Mesothelial cell of epicardium (in vitro differentiated cells): ENCODE measurements around the gene PAX2. TPM values are rescaled to one million over a fixed set of nuclear protein-coding genes. Genes with fewer than 3 reads are reported as not detected.

Experiments
- DNase-seq, 2 experiments: peaks; one replicate each; pipeline ENCODE4 v3.0.0; 2021; ENCODE audit warnings: low spot score in 2 of 2; ENCODE audit not compliant: unreplicated experiment in 2 of 2
- H3K27ac Mint-ChIP-seq: 2 replicates; pipeline ENCODE4 v1.8.0; 2021; ENCODE audit warnings: mixed read lengths
- H3K27me3 Mint-ChIP-seq: 2 replicates; pipeline ENCODE4 v1.8.0; 2021; ENCODE audit warnings: low read depth, mixed read lengths
- H3K36me3 Mint-ChIP-seq: 2 replicates; pipeline ENCODE4 v1.8.0; 2021; ENCODE audit warnings: mixed read lengths
- H3K4me1 Mint-ChIP-seq: 2 replicates; pipeline ENCODE4 v1.8.0; 2021; ENCODE audit warnings: mixed read lengths
- H3K4me3 Mint-ChIP-seq: 2 replicates; pipeline ENCODE4 v1.8.0; 2021; ENCODE audit warnings: mild to moderate bottlenecking, moderate library complexity, mixed read lengths
- H3K9me3 Mint-ChIP-seq: 2 replicates; pipeline ENCODE4 v1.8.0; 2021; ENCODE audit warnings: mixed read lengths
- total RNA-seq: library from RNA; stranded (reverse); gene quantifications from 3 replicates; pipeline ENCODE4 v1.2.1, GENCODE V29; 2021
- TF ChIP-seq, protein P1 (sequence below): fragments of 200-600 bp; sonication (generic); IDR thresholded peaks from one replicate; pipeline ENCODE4 v1.5.0; 2021; ENCODE audit warnings: antibody characterized with exemption; ENCODE audit not compliant: unreplicated experiment

The PAX2 gene
- total RNA-seq, 1 donor from 2014 or later = not detected

DNA sequence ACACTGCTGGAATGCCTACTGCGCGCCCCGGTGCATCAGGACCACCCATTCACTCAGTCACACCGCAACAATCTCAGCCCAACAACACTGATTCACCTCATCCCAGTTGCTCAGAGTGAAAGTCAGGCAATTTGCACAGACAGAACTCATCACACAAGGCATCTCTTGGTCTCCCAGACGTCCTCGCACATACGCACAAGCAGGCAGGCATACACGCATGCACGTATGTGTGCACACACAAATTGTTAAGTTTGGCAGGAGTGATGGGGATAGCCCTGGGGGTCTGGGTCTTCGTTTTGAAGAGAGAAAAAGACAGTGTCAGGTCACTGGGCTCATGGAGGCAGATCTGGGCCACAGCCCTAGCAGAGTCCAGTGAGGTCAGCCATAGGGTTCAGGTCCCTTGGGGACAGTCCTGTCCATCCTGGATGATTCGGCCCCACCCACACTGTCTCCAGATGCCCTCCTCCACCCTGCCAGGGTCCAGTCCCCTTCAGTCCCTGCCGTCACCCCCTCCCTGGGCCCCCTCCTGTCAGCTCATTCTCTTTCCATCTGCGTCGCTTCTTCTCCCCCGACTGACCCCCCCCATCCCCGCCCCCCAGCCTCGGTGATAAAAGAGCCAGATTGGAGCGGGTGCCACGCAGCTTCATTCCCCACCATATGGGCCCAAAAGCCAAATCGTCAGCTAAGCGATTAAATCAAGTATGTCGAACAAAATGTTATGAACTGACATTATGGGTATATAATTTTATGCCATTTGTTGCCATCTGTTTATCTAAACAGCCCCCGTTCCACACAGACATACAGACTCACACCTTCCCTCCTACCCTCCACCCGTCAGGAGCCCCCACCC, 118.9 kb downstream of the PAX2 start:
- Mint-ChIP-seq H3K27ac (no peak overlapping the region), H3K36me3 (no peaks in the 10 kb centered on the region), H3K9me3 (no peaks in the 10 kb centered on the region), H3K4me3 (no peak overlapping the region), H3K4me1 (peaks cover 4% of the 10 kb centered on the region), H3K27me3 (peaks cover 96% of the 10 kb centered on the region)
- no peak for DNase-seq
- TF ChIP-seq, protein P1, sequence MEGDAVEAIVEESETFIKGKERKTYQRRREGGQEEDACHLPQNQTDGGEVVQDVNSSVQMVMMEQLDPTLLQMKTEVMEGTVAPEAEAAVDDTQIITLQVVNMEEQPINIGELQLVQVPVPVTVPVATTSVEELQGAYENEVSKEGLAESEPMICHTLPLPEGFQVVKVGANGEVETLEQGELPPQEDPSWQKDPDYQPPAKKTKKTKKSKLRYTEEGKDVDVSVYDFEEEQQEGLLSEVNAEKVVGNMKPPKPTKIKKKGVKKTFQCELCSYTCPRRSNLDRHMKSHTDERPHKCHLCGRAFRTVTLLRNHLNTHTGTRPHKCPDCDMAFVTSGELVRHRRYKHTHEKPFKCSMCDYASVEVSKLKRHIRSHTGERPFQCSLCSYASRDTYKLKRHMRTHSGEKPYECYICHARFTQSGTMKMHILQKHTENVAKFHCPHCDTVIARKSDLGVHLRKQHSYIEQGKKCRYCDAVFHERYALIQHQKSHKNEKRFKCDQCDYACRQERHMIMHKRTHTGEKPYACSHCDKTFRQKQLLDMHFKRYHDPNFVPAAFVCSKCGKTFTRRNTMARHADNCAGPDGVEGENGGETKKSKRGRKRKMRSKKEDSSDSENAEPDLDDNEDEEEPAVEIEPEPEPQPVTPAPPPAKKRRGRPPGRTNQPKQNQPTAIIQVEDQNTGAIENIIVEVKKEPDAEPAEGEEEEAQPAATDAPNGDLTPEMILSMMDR = no peak

DNA sequence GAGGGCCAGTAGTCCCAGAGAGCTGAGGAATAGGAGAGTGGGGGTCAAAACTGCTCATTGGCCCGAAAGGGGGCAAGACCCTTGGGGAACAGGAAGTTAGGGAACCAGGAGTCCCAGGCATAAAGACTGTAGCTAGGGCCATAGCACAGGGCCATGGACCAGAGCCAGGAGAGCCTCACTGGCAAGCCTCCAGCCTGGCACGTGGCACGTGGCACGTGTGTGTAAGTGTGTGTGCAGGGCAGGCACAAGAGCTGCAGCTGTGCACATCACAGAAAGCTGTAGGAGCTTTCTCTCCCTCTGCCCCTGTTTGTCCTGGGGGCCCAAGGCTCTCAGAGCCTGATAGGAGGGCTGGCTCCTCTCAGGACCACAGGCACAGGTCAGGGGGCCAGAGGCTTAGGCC, 119.6 kb downstream of the PAX2 start:
- H3K9me3 Mint-ChIP-seq = no peaks in the 10 kb centered on the region
- TF ChIP-seq, protein P1 = no peak
- H3K27me3 Mint-ChIP-seq = peaks cover 95% of the 10 kb centered on the region

DNA sequence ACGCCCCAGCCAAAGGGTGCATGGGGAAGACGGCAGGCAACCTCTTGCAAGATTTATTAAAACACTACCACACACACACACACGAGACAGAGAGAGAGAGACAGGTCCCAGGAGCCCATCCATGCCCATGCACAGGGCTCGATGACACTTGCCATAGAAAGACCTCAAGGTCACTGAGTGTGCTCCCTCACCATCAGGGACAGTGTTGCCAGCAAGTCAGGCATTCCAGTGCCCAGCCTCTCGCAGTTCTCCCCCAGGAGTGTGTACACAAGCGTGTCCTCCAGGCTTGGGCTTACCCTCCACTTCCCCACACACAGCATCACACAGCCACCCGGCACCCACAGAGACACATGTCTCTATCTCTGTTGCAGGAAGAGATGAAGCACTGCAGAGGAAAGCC, 120.6 kb downstream of the PAX2 start:
- Mint-ChIP-seq H3K27me3 (peaks cover 87% of the 10 kb centered on the region), H3K36me3 (no peaks in the 10 kb centered on the region), H3K27ac (no peak overlapping the region), H3K4me3 (peak overlapping the region; percentile 3), H3K4me1 (peaks cover 4% of the 10 kb centered on the region), H3K9me3 (no peaks in the 10 kb centered on the region)
- DNase-seq = no peak
- TF ChIP-seq, protein P1 = no peak

More for the DNA sequence above, 119.6 kb downstream of the PAX2 start:
- Mint-ChIP-seq H3K27ac (no peak overlapping the region), H3K4me3 (no peak overlapping the region), H3K4me1 (peaks cover 4% of the 10 kb centered on the region), H3K36me3 (no peaks in the 10 kb centered on the region)
- DNase-seq = no peak

DNA sequence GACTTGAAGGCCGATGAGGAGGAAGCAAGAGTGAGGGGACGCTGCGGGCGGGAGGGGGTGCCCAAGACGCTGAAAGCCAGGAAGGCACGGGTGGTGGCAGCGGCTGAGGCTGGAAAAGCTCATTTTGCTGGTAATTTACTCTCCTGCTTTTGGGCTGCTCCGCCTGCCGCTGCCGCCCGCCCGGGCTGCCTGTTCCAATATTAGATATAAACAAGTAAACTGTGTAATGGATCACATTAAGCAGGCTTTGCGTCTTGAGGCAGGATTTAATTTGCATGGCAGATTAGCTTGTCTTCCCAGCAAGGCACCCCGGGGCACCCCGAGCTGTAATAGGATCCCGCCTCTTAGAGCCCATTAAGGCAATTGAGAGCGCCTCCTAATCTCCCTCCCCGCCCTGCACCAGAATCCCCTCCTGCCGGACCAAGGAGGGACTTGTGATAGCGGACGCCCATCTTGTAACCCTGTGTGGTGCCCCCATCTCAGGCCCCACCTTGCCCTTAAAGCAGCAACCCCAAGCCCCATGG, 121.3 kb downstream of the PAX2 start:
- TF ChIP-seq, protein P1 = no peak
- DNase-seq = no peak
- Mint-ChIP-seq H3K36me3 (no peaks in the 10 kb centered on the region), H3K9me3 (no peaks in the 10 kb centered on the region), H3K27ac (no peak overlapping the region), H3K27me3 (peaks cover 80% of the 10 kb centered on the region), H3K4me3 (peak overlapping the region; percentile 3), H3K4me1 (peaks cover 4% of the 10 kb centered on the region)

DNA sequence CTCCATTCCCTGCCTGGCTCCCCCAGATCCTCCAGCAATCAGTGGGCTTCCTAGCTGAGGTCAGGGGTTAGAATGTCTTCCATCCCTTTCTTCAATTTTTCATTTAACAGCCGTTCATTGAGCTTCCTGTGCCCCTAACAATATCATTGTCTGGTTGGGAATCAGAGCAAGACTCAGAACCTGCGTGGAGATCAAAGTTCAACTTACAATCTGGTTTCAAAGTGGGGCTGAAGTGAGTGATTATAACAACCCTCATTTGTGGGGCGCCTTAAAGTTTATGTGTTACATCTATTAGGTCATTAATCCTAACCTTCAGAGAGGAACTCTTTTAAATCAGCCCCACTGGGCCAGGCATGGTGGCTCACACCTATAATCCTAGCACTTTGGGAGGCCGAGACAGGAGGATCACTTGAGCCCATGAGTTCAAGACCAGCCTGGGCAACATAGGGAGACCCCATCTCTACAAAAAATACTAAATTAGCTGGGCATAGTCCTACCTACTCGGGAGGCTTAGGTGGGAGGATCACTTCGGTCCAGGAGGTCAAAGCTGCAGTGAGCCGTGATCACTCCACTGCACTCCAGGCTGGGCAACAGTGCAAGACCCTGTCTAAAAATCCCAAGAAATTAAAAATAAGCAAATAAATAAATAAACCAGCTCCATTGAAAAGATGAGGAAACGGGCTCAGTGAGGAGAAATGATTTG, 122.0 kb downstream of the PAX2 start:
- no peak overlapping the region for H3K4me3 Mint-ChIP-seq
- peaks cover 73% of the 10 kb centered on the region for H3K27me3 Mint-ChIP-seq
- H3K27ac Mint-ChIP-seq = no peak overlapping the region
- TF ChIP-seq, protein P1 = no peak
- H3K36me3 Mint-ChIP-seq = no peaks in the 10 kb centered on the region
- H3K9me3 Mint-ChIP-seq = no peaks in the 10 kb centered on the region
- DNase-seq = no peak
- peaks cover 4% of the 10 kb centered on the region for H3K4me1 Mint-ChIP-seq
